OCI-LY1 (cell line): ENCODE results near the gene RABL6.

Experiments used
- H2AFZ ChIP-seq: fragments of 200-600 bp; sonication (generic), shearing (Covaris generic); 2 replicates; pipeline ENCODE4 v1.6.0; 2014; ENCODE audit warnings: antibody characterized with exemption, mild to moderate bottlenecking, low read length
- H3F3A ChIP-seq: fragments of 200-600 bp; sonication (generic), shearing (Covaris generic); 2 replicates; pipeline ENCODE4 v1.6.0; 2014; ENCODE audit warnings: mild to moderate bottlenecking, antibody characterized with exemption, low read length, moderate library complexity; ENCODE audit not compliant: insufficient read depth
- H3K27ac ChIP-seq: fragments of 200-600 bp; sonication (generic); 2 replicates; pipeline ENCODE4 v1.5.1; 2014; ENCODE audit warnings: low read length, mixed run types, mild to moderate bottlenecking, low read depth; ENCODE audit not compliant: poor library complexity, severe bottlenecking
- H3K27me3 ChIP-seq: fragments of 200-600 bp; sonication (generic); 2 replicates; pipeline ENCODE4 v1.6.0; 2014; ENCODE audit warnings: antibody characterized with exemption, mild to moderate bottlenecking, low read length, moderate library complexity; ENCODE audit not compliant: insufficient read depth
- H3K36me3 ChIP-seq: fragments of 200-600 bp; sonication (generic); 2 replicates; pipeline ENCODE4 v1.6.1; 2014; ENCODE audit warnings: mild to moderate bottlenecking, antibody characterized with exemption, low read length, moderate library complexity, mixed read lengths; ENCODE audit not compliant: insufficient read depth
- H3K4me1 ChIP-seq: fragments of 200-600 bp; sonication (generic); 2 replicates; pipeline ENCODE4 v1.5.1; 2014; ENCODE audit warnings: mild to moderate bottlenecking, low read length, moderate library complexity; ENCODE audit not compliant: insufficient read depth, severe bottlenecking
- H3K4me2 ChIP-seq: fragments of 200-600 bp; sonication (generic), shearing (Covaris generic); 2 replicates; pipeline ENCODE4 v1.6.1; 2014; ENCODE audit warnings: low read length
- H3K4me3 ChIP-seq: fragments of 200-600 bp; sonication (generic); 2 replicates; pipeline ENCODE4 v1.5.1; 2014; ENCODE audit warnings: low read length, low read depth, mild to moderate bottlenecking, mixed read lengths; ENCODE audit not compliant: poor library complexity, severe bottlenecking
- H3K79me2 ChIP-seq: fragments of 200-600 bp; shearing (Covaris generic); 2 replicates; pipeline ENCODE4 v1.6.1; 2016; ENCODE audit warnings: mixed run types, low read length, mixed read lengths; ENCODE audit not compliant: insufficient read depth
- H3K9ac ChIP-seq: fragments of 200-600 bp; sonication (generic), shearing (Covaris generic); 2 replicates; pipeline ENCODE4 v1.6.1; 2014; ENCODE audit warnings: mild to moderate bottlenecking, low read length, mixed read lengths
- H3K9me2 ChIP-seq: fragments of 200-600 bp; sonication (generic), shearing (Covaris generic); 2 replicates; pipeline ENCODE4 v1.6.1; 2014; ENCODE audit warnings: low read depth, mild to moderate bottlenecking, low read length, mixed read lengths
- H3K9me3 ChIP-seq: fragments of 200-600 bp; shearing (Covaris generic); 2 replicates; pipeline ENCODE4 v1.6.1; 2014; ENCODE audit warnings: low read length, mixed read lengths
- H4K20me1 ChIP-seq: fragments of 200-600 bp; sonication (generic), shearing (Covaris generic); 2 replicates; pipeline ENCODE4 v1.6.0; 2016; ENCODE audit warnings: mild to moderate bottlenecking, low read length; ENCODE audit not compliant: insufficient read depth
- CTCF ChIP-seq: fragments of 200-600 bp; sonication (generic), shearing (Covaris generic); IDR thresholded peaks from 2 replicates; pipeline ENCODE4 v1.5.1; 2017; ENCODE audit warnings: mild to moderate bottlenecking, antibody characterized with exemption, low read length, moderate library complexity, mixed read lengths
- EZH2 ChIP-seq: fragments of 200-600 bp; sonication (generic), shearing (Covaris generic); IDR thresholded peaks from 2 replicates; pipeline ENCODE4 v1.8.0; 2017; ENCODE audit warnings: borderline replicate concordance, mixed run types, mild to moderate bottlenecking, antibody characterized with exemption, low read length, moderate library complexity, mixed read lengths

RABL6 gene

GRCh38 chr9:136838314-136839228 is 30.8 kb downstream of the RABL6 start:
- Histone ChIP-seq H2AFZ (no peak overlapping the region), H3K4me1 (peaks cover 23% of the 10 kb centered on the region), H3K27ac (no peak overlapping the region), H3K9me2 (no peaks in the 10 kb centered on the region), H3K79me2 (no peaks in the 10 kb centered on the region), H3K4me2 (no peak overlapping the region), H4K20me1 (no peaks in the 10 kb centered on the region), H3K4me3 (no peak overlapping the region), H3K9me3 (no peaks in the 10 kb centered on the region), H3K36me3 (peaks cover 41% of the 10 kb centered on the region), H3K27me3 (no peaks in the 10 kb centered on the region), H3F3A (no peaks in the 10 kb centered on the region), H3K9ac (no peak overlapping the region)
- TF ChIP-seq EZH2: no peak
- no peak for TF ChIP-seq CTCF

- Histone ChIP-seq H3K27ac (no peak overlapping the region), H3K36me3 (peaks cover 41% of the 10 kb centered on the region)
- no peak for TF ChIP-seq CTCF
- TF ChIP-seq EZH2: no peak
Measured at GRCh38 chr9:136839229-136840139, 31.7 kb downstream of the RABL6 start.

DNA sequence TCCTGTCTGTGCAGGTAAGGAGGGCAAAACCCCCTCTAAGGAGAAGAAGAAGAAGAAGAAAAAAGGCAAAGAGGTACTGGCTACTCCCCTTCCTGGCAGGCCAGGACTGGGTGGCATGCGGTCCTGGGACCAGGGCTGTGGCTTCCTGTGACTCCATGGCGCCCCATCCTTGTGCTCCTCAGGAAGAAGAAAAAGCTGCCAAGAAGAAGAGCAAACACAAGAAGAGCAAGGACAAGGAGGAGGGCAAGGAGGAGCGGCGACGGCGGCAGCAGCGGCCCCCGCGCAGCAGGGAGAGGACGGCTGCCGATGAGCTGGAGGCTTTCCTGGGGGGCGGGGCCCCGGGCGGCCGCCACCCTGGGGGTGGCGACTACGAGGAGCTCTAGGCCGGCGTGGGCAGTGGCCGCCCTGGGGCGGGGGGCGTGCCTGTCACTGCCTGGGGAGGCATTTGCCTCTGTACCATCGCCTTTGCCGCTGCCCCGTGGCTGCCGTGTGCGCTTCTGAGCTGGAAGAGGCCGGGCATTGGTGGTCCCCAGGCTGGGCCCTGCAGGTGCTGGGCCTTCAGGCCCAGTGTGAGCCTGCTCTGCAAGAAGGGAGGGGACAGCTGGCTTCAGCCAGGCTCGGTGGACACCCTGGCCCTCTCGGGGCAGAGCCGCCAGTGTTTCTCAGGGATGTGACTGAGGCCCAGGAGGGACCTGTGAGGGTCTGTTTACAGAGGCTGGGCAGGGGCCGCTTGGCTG is 32.6 kb downstream of the RABL6 start:
- Histone ChIP-seq H3K4me2 (no peak overlapping the region), H3F3A (no peaks in the 10 kb centered on the region), H3K36me3 (peaks cover 39% of the 10 kb centered on the region), H4K20me1 (no peaks in the 10 kb centered on the region), H3K9ac (no peak overlapping the region), H3K9me3 (no peaks in the 10 kb centered on the region), H3K27ac (no peak overlapping the region), H2AFZ (no peak overlapping the region), H3K4me1 (peaks cover 28% of the 10 kb centered on the region), H3K9me2 (no peaks in the 10 kb centered on the region), H3K4me3 (no peak overlapping the region), H3K27me3 (no peaks in the 10 kb centered on the region), H3K79me2 (no peaks in the 10 kb centered on the region)
- no peak for TF ChIP-seq CTCF
- TF ChIP-seq EZH2: no peak

More at GRCh38 chr9:136839229-136840139, 31.7 kb downstream of the RABL6 start:
- Histone ChIP-seq H3K9ac (no peak overlapping the region), H3K79me2 (no peaks in the 10 kb centered on the region), H3K27me3 (no peaks in the 10 kb centered on the region), H3F3A (no peaks in the 10 kb centered on the region), H4K20me1 (no peaks in the 10 kb centered on the region), H3K4me2 (no peak overlapping the region), H2AFZ (no peak overlapping the region), H3K9me3 (no peaks in the 10 kb centered on the region), H3K4me3 (no peak overlapping the region), H3K4me1 (peaks cover 28% of the 10 kb centered on the region), H3K9me2 (no peaks in the 10 kb centered on the region)
